ENCODE data around the gene POU2F2. TPM values are rescaled to one million over a fixed set of nuclear protein-coding genes. Genes with fewer than 3 reads are reported as not detected.

Gene POU2F2
- 0.19 and 0.56 TPM in 2 replicates for total RNA-seq

DNA sequence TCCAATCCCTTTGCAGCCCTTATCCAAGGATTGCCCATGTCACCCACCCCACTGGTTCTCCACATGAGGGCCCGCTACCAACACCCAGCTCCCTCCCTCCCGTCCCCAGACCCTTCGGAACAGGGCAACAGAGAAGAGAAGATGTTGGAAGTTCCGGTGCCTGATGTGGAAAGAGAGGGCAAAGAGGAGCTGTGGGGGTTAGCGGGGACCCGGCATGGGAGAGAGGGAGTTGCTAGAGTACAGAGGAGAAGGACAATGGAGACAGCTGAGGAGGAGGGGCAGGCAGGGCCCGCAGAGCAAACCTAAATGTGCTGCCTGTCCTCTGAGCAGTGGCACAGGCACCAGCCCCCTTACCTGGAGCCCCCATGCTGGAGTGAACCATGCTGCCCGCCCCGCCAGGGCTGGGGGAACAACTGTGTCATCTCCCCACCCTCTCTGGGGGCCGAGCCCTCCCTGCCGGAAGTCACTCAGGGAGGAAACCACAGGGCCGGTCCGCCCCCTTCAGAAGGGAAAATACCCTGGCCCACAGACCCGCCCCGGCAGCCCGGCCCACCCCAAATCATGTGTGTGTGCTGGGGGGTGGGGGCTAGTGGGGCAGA is at the start of gene POU2F2:
Gene POU2F2 (minus strand): TSS at position 417 of the 599 bp plus-strand sequence. CDS start 35 bp downstream, at position 382.

GRCh38 chr19:42075616-42076379 is 56.4 kb downstream of the POU2F2 start, which contains the start of gene ZNF574:
TSS of gene ZNF574 (plus strand) at chr19:42076166. CDS start at chr19:42078607, 2,441 bp downstream.

GRCh38 chr19:42069619-42070351 is 62.5 kb downstream of the POU2F2 start, which contains the start of gene GRIK5:
TSS of gene GRIK5 (minus strand) at chr19:42070206. CDS start at chr19:42065770, 4,436 bp downstream.

Other genes with a start within 250 kb of the POU2F2 start
- 25.1 and 51.6 TPM in 2 replicates for gene ARHGEF1, start 249.3 kb downstream of the POU2F2 start, total RNA-seq
- gene ERFL, start 204.0 kb downstream of the POU2F2 start, total RNA-seq: under 0.01 TPM in 1 of 2 replicates, not detected in the other
- gene RABAC1, start 173.1 kb downstream of the POU2F2 start, total RNA-seq: 141 and 201 TPM in 2 replicates
- gene ATP1A3, start 138.2 kb downstream of the POU2F2 start, total RNA-seq: under 0.01 TPM in 1 of 2 replicates, not detected in the other
- 0.19 and 0.28 TPM in 2 replicates for gene GRIK5, start 62.2 kb downstream of the POU2F2 start, total RNA-seq
- 7.6 and 12.7 TPM in 2 replicates for gene ZNF574, start 56.3 kb downstream of the POU2F2 start, total RNA-seq
- gene DEDD2, start 85.2 kb upstream of the POU2F2 start, total RNA-seq: 18.2 and 26.5 TPM in 2 replicates
- 7.6 and 10.4 TPM in 2 replicates for gene ZNF526, start 87.9 kb upstream of the POU2F2 start, total RNA-seq
- gene GSK3A, start 110.2 kb upstream of the POU2F2 start, total RNA-seq: 9.9 and 15.1 TPM in 2 replicates
- gene ERF, start 122.7 kb upstream of the POU2F2 start, total RNA-seq: 18.6 and 23.2 TPM in 2 replicates
- gene CIC, start 136.8 kb upstream of the POU2F2 start, total RNA-seq: 14.2 and 17.2 TPM in 2 replicates
- gene PRR19, start 169.7 kb upstream of the POU2F2 start, total RNA-seq: 0.19 and 0.28 TPM in 2 replicates
- 6.2 and 26.1 TPM in 2 replicates for gene PAFAH1B3, start 170.2 kb upstream of the POU2F2 start, total RNA-seq
- under 0.01 TPM in 1 of 2 replicates, not detected in the other for gene TMEM145, start 180.9 kb upstream of the POU2F2 start, total RNA-seq
- gene MEGF8, start 193.2 kb upstream of the POU2F2 start, total RNA-seq: 15.7 and 24.2 TPM in 2 replicates